GM23338 (cell line): ENCODE results near the gene DHX38. TPM values are rescaled to one million over a fixed set of nuclear protein-coding genes. Genes with fewer than 3 reads are reported as not detected.

Experiments
- ATAC-seq: fragments of 200-7000 bp; cut with Tn5 transposase; 3 replicates; pipeline ENCODE4 v1.9.1; 2020
- DNase-seq: peaks from one replicate; pipeline ENCODE4 v3.0.0-alpha.2; 2015; ENCODE audit warnings: low spot score
- H2AFZ ChIP-seq: fragments of 200-600 bp; sonication (generic); 2 replicates; pipeline ENCODE4 v1.8.0; 2016; ENCODE audit warnings: antibody characterized with exemption, mild to moderate bottlenecking, moderate library complexity
- H3F3A ChIP-seq: fragments of 200-600 bp; sonication (generic); replicated peaks from 2 replicates; pipeline ENCODE4 v1.8.0; 2017; ENCODE audit warnings: antibody characterized with exemption, mixed run types, low read depth
- H3K27ac ChIP-seq: fragments of 200-600 bp; sonication (generic); 2 replicates; pipeline ENCODE4 v1.6.1; 2016; ENCODE audit warnings: low read depth
- H3K27me3 ChIP-seq: fragments of 200-600 bp; sonication (generic); 2 replicates; pipeline ENCODE4 v1.8.0; 2016; ENCODE audit warnings: mild to moderate bottlenecking, mixed run types, moderate library complexity; ENCODE audit not compliant: insufficient read depth
- H3K36me3 ChIP-seq: fragments of 200-600 bp; sonication (generic); 2 replicates; pipeline ENCODE4 v1.8.0; 2016; ENCODE audit warnings: mild to moderate bottlenecking; ENCODE audit not compliant: insufficient read depth
- H3K4me1 ChIP-seq: fragments of 200-600 bp; sonication (generic); 2 replicates; pipeline ENCODE4 v1.8.0; 2016; ENCODE audit warnings: mild to moderate bottlenecking, moderate library complexity; ENCODE audit not compliant: insufficient read depth
- H3K4me2 ChIP-seq: fragments of 200-600 bp; sonication (generic); 2 replicates; pipeline ENCODE4 v1.7.1; 2017; ENCODE audit warnings: mixed run types
- H3K4me3 ChIP-seq: fragments of 200-600 bp; sonication (generic); 2 replicates; pipeline ENCODE4 v1.6.1; 2016; ENCODE audit warnings: mixed run types
- H3K79me2 ChIP-seq: fragments of 200-600 bp; sonication (generic); replicated peaks from 2 replicates; pipeline ENCODE4 v1.8.0; 2017; ENCODE audit warnings: mild to moderate bottlenecking; ENCODE audit not compliant: insufficient read depth
- H3K9me2 ChIP-seq: fragments of 200-600 bp; sonication (generic); 2 replicates; pipeline ENCODE4 v1.8.0; 2017; ENCODE audit not compliant: insufficient read depth
- H4K20me1 ChIP-seq: fragments of 200-600 bp; sonication (generic); replicated peaks from 2 replicates; pipeline ENCODE4 v1.8.0; 2017; ENCODE audit warnings: mild to moderate bottlenecking; ENCODE audit not compliant: insufficient read depth
- H3K27ac Mint-ChIP-seq: 2 replicates; pipeline ENCODE4 v1.8.0; 2020; ENCODE audit warnings: inconsistent platforms, mild to moderate bottlenecking, moderate library complexity, mixed read lengths
- H3K27me3 Mint-ChIP-seq: 3 replicates; pipeline ENCODE4 v1.8.0; 2022; ENCODE audit warnings: low read depth, mild to moderate bottlenecking, moderate library complexity, mixed read lengths, inconsistent platforms; ENCODE audit not compliant: insufficient read depth, poor library complexity
- H3K36me3 Mint-ChIP-seq: 3 replicates; pipeline ENCODE4 v1.8.0; 2021; ENCODE audit warnings: low read depth, mild to moderate bottlenecking, inconsistent platforms, moderate library complexity, mixed read lengths
- H3K4me1 Mint-ChIP-seq: 3 replicates; pipeline ENCODE4 v1.8.0; 2020; ENCODE audit warnings: mild to moderate bottlenecking, inconsistent platforms, mixed read lengths
- H3K4me3 Mint-ChIP-seq: 3 replicates; pipeline ENCODE4 v1.8.0; 2021; ENCODE audit warnings: moderate library complexity, mild to moderate bottlenecking, inconsistent platforms, mixed read lengths
- H3K9me3 Mint-ChIP-seq: 3 replicates; pipeline ENCODE4 v1.8.0; 2020; ENCODE audit warnings: moderate library complexity, mild to moderate bottlenecking, inconsistent platforms, mixed read lengths
- EZH2 ChIP-seq: fragments of 200-600 bp; sonication (generic); IDR thresholded peaks from one replicate; pipeline ENCODE4 v1.8.0; 2017; ENCODE audit warnings: antibody characterized with exemption, mild to moderate bottlenecking, low read depth; ENCODE audit not compliant: unreplicated experiment
- EZH2phosphoT487 ChIP-seq: fragments of 200-600 bp; sonication (generic); IDR thresholded peaks from one replicate; pipeline ENCODE4 v1.8.1; 2018; ENCODE audit warnings: antibody characterized with exemption; ENCODE audit not compliant: unreplicated experiment
- NANOG ChIP-seq: IDR thresholded peaks from 2 replicates; pipeline ENCODE4 v1.6.1; 2016; ENCODE audit warnings: antibody characterized with exemption, borderline replicate concordance
- POLR2AphosphoS5 ChIP-seq: IDR thresholded peaks from 2 replicates; pipeline ENCODE4 v1.6.1; 2016; ENCODE audit warnings: antibody characterized with exemption, low read depth
- STAT1 ChIP-seq: IDR thresholded peaks from one replicate; pipeline ENCODE4 v1.6.1; 2016; ENCODE audit warnings: antibody characterized with exemption; ENCODE audit not compliant: unreplicated experiment
- ZNF114 ChIP-seq: fragments of 250-450 bp; sonication (Bioruptor Pico); IDR thresholded peaks from 2 replicates; pipeline ENCODE4 v1.5.0; 2020; ENCODE audit warnings: mild to moderate bottlenecking, moderate library complexity
- ZNF331 ChIP-seq: fragments of 250-450 bp; sonication (Bioruptor Pico); IDR thresholded peaks from 2 replicates; pipeline ENCODE4 v1.5.0; 2020; ENCODE audit warnings: low read depth, mild to moderate bottlenecking, moderate library complexity
- polyA plus RNA-seq: library from polyadenylated mRNA; unstranded; fragments of >200 nt; fragmentation: Nextera tagmentation; extraction: Ambion mirVana; gene quantifications from 2 replicates; pipeline ENCODE4 v1.2.1, GENCODE V29; 2016
- total RNA-seq: library from RNA; depleted of rRNA; stranded (reverse); fragments of >200 nt; shearing (Covaris generic); gene quantifications from 2 replicates; pipeline ENCODE4 v1.2.3, GENCODE V29; 2014
- TF ChIP-seq, protein P1 (sequence below): IDR thresholded peaks from one replicate; pipeline ENCODE4 v1.6.1; 2018; ENCODE audit warnings: antibody characterized with exemption; ENCODE audit not compliant: unreplicated experiment
- TF ChIP-seq, protein P2 (sequence below), 2 experiments: fragments of 200-600 bp in 1 of 2; sonication (generic) in 1 of 2; conservative IDR thresholded peaks; 2 replicates each; pipeline versions ENCODE4 v1.5.1 to v1.6.1; 2016 to 2017; ENCODE audit warnings: antibody characterized with exemption in 2 of 2, low read depth in 2 of 2, mild to moderate bottlenecking in 2 of 2, moderate library complexity in 1 of 2
- TF ChIP-seq, protein P3 (sequence below): fragments of 250-450 bp; sonication (Bioruptor Pico); IDR thresholded peaks from 2 replicates; pipeline ENCODE4 v1.5.0; 2020; ENCODE audit warnings: mild to moderate bottlenecking, moderate library complexity

Gene DHX38
- total and polyA plus RNA-seq, 2 experiments from 2014 or later, result 31.4 to 46.4 TPM

DNA sequence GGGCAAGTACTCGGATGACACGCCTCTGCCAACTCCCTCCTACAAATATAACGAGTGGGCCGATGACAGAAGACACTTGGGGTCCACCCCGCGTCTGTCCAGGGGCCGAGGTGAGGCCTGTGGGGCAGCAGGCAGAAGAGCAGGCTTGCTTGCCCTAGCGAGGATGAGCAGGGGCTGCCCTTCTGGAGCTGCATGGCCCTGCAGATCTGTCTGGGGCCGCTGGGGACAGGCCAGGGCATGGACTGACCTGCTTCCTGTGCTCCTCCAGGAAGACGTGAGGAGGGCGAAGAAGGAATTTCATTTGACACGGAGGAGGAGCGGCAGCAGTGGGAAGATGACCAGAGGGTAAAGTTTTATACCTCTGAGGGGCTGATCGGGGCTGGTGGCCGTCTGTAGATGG lies 5.3 kb downstream of the DHX38 start:
- H4K20me1 ChIP-seq, result peaks cover 7% of the 10 kb centered on the region; the same call in 1 of the 2 replicates
- Mint-ChIP-seq H3K27me3 (peaks cover 2% of the 10 kb centered on the region), H3K4me3 (no peak overlapping the region), H3K36me3 (peaks cover 75% of the 10 kb centered on the region), H3K9me3 (no peaks in the 10 kb centered on the region), H3K4me1 (peaks cover 6% of the 10 kb centered on the region; the same call in 2 of the 3 replicates), H3K27ac (peak overlapping the region; percentile 87)
- no peak overlapping the region for H2AFZ ChIP-seq
- H3K4me1 ChIP-seq, result peaks cover 8% of the 10 kb centered on the region
- DNase-seq, result peak; percentile 36
- ATAC-seq, result peak; percentile 44
- TF ChIP-seq, protein P1, sequence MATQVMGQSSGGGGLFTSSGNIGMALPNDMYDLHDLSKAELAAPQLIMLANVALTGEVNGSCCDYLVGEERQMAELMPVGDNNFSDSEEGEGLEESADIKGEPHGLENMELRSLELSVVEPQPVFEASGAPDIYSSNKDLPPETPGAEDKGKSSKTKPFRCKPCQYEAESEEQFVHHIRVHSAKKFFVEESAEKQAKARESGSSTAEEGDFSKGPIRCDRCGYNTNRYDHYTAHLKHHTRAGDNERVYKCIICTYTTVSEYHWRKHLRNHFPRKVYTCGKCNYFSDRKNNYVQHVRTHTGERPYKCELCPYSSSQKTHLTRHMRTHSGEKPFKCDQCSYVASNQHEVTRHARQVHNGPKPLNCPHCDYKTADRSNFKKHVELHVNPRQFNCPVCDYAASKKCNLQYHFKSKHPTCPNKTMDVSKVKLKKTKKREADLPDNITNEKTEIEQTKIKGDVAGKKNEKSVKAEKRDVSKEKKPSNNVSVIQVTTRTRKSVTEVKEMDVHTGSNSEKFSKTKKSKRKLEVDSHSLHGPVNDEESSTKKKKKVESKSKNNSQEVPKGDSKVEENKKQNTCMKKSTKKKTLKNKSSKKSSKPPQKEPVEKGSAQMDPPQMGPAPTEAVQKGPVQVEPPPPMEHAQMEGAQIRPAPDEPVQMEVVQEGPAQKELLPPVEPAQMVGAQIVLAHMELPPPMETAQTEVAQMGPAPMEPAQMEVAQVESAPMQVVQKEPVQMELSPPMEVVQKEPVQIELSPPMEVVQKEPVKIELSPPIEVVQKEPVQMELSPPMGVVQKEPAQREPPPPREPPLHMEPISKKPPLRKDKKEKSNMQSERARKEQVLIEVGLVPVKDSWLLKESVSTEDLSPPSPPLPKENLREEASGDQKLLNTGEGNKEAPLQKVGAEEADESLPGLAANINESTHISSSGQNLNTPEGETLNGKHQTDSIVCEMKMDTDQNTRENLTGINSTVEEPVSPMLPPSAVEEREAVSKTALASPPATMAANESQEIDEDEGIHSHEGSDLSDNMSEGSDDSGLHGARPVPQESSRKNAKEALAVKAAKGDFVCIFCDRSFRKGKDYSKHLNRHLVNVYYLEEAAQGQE, result no peak
- TF ChIP-seq ZNF114 (CRISPR knock-in tag) (no peak), NANOG (no peak), EZH2phosphoT487 (no peak), ZNF331 (CRISPR knock-in tag) (no peak), EZH2 (no peak), POLR2AphosphoS5 (no peak), STAT1 (no peak)
- TF ChIP-seq, protein P2, sequence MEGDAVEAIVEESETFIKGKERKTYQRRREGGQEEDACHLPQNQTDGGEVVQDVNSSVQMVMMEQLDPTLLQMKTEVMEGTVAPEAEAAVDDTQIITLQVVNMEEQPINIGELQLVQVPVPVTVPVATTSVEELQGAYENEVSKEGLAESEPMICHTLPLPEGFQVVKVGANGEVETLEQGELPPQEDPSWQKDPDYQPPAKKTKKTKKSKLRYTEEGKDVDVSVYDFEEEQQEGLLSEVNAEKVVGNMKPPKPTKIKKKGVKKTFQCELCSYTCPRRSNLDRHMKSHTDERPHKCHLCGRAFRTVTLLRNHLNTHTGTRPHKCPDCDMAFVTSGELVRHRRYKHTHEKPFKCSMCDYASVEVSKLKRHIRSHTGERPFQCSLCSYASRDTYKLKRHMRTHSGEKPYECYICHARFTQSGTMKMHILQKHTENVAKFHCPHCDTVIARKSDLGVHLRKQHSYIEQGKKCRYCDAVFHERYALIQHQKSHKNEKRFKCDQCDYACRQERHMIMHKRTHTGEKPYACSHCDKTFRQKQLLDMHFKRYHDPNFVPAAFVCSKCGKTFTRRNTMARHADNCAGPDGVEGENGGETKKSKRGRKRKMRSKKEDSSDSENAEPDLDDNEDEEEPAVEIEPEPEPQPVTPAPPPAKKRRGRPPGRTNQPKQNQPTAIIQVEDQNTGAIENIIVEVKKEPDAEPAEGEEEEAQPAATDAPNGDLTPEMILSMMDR (conservative IDR thresholded peaks at IDR 0.05; ENCODE audit: low read depth in 2 of 2), result no peak
- TF ChIP-seq, protein P3, sequence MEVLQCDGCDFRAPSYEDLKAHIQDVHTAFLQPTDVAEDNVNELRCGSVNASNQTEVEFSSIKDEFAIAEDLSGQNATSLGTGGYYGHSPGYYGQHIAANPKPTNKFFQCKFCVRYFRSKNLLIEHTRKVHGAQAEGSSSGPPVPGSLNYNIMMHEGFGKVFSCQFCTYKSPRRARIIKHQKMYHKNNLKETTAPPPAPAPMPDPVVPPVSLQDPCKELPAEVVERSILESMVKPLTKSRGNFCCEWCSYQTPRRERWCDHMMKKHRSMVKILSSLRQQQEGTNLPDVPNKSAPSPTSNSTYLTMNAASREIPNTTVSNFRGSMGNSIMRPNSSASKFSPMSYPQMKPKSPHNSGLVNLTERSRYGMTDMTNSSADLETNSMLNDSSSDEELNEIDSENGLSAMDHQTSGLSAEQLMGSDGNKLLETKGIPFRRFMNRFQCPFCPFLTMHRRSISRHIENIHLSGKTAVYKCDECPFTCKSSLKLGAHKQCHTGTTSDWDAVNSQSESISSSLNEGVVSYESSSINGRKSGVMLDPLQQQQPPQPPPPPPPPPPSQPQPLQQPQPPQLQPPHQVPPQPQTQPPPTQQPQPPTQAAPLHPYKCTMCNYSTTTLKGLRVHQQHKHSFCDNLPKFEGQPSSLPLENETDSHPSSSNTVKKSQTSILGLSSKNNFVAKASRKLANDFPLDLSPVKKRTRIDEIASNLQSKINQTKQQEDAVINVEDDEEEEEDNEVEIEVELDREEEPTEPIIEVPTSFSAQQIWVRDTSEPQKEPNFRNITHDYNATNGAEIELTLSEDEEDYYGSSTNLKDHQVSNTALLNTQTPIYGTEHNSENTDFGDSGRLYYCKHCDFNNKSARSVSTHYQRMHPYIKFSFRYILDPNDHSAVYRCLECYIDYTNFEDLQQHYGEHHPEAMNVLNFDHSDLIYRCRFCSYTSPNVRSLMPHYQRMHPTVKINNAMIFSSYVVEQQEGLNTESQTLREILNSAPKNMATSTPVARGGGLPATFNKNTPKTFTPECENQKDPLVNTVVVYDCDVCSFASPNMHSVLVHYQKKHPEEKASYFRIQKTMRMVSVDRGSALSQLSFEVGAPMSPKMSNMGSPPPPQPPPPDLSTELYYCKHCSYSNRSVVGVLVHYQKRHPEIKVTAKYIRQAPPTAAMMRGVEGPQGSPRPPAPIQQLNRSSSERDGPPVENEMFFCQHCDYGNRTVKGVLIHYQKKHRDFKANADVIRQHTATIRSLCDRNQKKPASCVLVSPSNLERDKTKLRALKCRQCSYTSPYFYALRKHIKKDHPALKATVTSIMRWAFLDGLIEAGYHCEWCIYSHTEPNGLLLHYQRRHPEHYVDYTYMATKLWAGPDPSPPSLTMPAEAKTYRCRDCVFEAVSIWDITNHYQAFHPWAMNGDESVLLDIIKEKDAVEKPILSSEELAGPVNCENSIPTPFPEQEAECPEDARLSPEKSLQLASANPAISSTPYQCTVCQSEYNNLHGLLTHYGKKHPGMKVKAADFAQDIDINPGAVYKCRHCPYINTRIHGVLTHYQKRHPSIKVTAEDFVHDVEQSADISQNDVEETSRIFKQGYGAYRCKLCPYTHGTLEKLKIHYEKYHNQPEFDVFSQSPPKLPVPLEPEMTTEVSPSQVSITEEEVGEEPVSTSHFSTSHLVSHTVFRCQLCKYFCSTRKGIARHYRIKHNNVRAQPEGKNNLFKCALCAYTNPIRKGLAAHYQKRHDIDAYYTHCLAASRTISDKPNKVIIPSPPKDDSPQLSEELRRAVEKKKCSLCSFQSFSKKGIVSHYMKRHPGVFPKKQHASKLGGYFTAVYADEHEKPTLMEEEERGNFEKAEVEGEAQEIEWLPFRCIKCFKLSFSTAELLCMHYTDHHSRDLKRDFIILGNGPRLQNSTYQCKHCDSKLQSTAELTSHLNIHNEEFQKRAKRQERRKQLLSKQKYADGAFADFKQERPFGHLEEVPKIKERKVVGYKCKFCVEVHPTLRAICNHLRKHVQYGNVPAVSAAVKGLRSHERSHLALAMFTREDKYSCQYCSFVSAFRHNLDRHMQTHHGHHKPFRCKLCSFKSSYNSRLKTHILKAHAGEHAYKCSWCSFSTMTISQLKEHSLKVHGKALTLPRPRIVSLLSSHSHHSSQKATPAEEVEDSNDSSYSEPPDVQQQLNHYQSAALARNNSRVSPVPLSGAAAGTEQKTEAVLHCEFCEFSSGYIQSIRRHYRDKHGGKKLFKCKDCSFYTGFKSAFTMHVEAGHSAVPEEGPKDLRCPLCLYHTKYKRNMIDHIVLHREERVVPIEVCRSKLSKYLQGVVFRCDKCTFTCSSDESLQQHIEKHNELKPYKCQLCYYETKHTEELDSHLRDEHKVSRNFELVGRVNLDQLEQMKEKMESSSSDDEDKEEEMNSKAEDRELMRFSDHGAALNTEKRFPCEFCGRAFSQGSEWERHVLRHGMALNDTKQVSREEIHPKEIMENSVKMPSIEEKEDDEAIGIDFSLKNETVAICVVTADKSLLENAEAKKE (CRISPR knock-in tag), result no peak
- H3K79me2 ChIP-seq, result peaks cover 21% of the 10 kb centered on the region
- H3K36me3 ChIP-seq, result peaks cover 3% of the 10 kb centered on the region
- H3K4me2 ChIP-seq, result no peak overlapping the region
- H3K27me3 ChIP-seq, result no peaks in the 10 kb centered on the region
- H3K4me3 ChIP-seq, result no peak overlapping the region
- H3K27ac ChIP-seq, result no peak overlapping the region
- H3K9me2 ChIP-seq, result no peaks in the 10 kb centered on the region
- no peaks in the 10 kb centered on the region for H3F3A ChIP-seq
